Trophoblast cell (in vitro differentiated cells and primary cell): ENCODE measurements around the gene CYP4B1.
A peak's percentile ranks its signal among the peaks of the same experiment; 100 is the strongest.

Experiments used
- DNase-seq, 2 donors: peaks; one replicate each; pipeline ENCODE4 v3.0.0-alpha.2; 2016
- H2AFZ ChIP-seq: 2 replicates; pipeline ENCODE4 v1.6.1; 2013; ENCODE audit warnings: low read length, moderate library complexity, mild to moderate bottlenecking; ENCODE audit not compliant: insufficient read depth, poor library complexity
- H2AK5ac ChIP-seq: 2 replicates; pipeline ENCODE4 v1.6.1; 2013; ENCODE audit warnings: mild to moderate bottlenecking, low read length
- H2BK120ac ChIP-seq: 2 replicates; pipeline ENCODE4 v1.6.1; 2013; ENCODE audit warnings: low read length, mild to moderate bottlenecking, moderate library complexity; ENCODE audit not compliant: insufficient read depth, poor library complexity
- H2BK12ac ChIP-seq: 2 replicates; pipeline ENCODE4 v1.6.1; 2013; ENCODE audit warnings: mild to moderate bottlenecking, low read length, moderate library complexity
- H2BK5ac ChIP-seq: 2 replicates; pipeline ENCODE4 v1.6.1; 2013; ENCODE audit warnings: low read length, low read depth, moderate library complexity, mild to moderate bottlenecking; ENCODE audit not compliant: poor library complexity
- H3K14ac ChIP-seq: 2 replicates; pipeline ENCODE4 v1.6.1; 2013; ENCODE audit warnings: mild to moderate bottlenecking, low read length
- H3K18ac ChIP-seq: 2 replicates; pipeline ENCODE4 v1.6.1; 2013; ENCODE audit warnings: mild to moderate bottlenecking, low read length
- H3K23ac ChIP-seq: 2 replicates; pipeline ENCODE4 v1.6.1; 2013; ENCODE audit warnings: low read length
- H3K27ac ChIP-seq: 2 replicates; pipeline ENCODE4 v1.5.1; 2013; ENCODE audit warnings: low read depth, mild to moderate bottlenecking, inconsistent platforms, low read length, moderate library complexity
- H3K27me3 ChIP-seq: 2 replicates; pipeline ENCODE4 v1.6.1; 2013; ENCODE audit warnings: inconsistent platforms, mild to moderate bottlenecking, low read length, moderate library complexity; ENCODE audit not compliant: insufficient read depth
- H3K36me3 ChIP-seq, 2 experiments: 1 replicate in 1 of 2; 2 replicates in 1 of 2; pipeline ENCODE4 v1.6.1; 2013; ENCODE audit warnings: low read length in 2 of 2, mild to moderate bottlenecking in 2 of 2, moderate library complexity in 1 of 2; ENCODE audit not compliant: insufficient read depth in 2 of 2, control insufficient read depth in 1 of 2
- H3K4ac ChIP-seq: 2 replicates; pipeline ENCODE4 v1.6.1; 2013; ENCODE audit warnings: low read depth, mild to moderate bottlenecking, low read length, moderate library complexity
- H3K4me1 ChIP-seq, 2 experiments: 1 replicate in 1 of 2; 2 replicates in 1 of 2; pipeline ENCODE4 v1.6.1; 2013; ENCODE audit warnings: low read length in 2 of 2, mild to moderate bottlenecking in 2 of 2, moderate library complexity in 1 of 2; ENCODE audit not compliant: insufficient read depth in 2 of 2, control insufficient read depth in 1 of 2
- H3K4me2 ChIP-seq: 2 replicates; pipeline ENCODE4 v1.6.1; 2013; ENCODE audit warnings: inconsistent platforms, mild to moderate bottlenecking, low read length, moderate library complexity
- H3K4me3 ChIP-seq: 2 replicates; pipeline ENCODE4 v1.5.1; 2013; ENCODE audit warnings: mild to moderate bottlenecking, low read depth, low read length, inconsistent platforms
- H3K79me1 ChIP-seq: one replicate; pipeline ENCODE4 v1.6.1; 2013; ENCODE audit warnings: low read length
- H3K79me2 ChIP-seq: 2 replicates; pipeline ENCODE4 v1.6.1; 2013; ENCODE audit warnings: low read length, mild to moderate bottlenecking; ENCODE audit not compliant: control insufficient read depth, insufficient read depth, poor library complexity
- H3K9ac ChIP-seq: 2 replicates; pipeline ENCODE4 v1.6.1; 2013; ENCODE audit warnings: mild to moderate bottlenecking, low read length
- H3K9me3 ChIP-seq: 2 replicates; pipeline ENCODE4 v1.6.1; 2013; ENCODE audit warnings: low read depth, mild to moderate bottlenecking, control low read depth, inconsistent platforms, low read length; ENCODE audit not compliant: insufficient read depth
- H4K12ac ChIP-seq: 2 replicates; pipeline ENCODE4 v1.6.1; 2013; ENCODE audit warnings: low read depth, mild to moderate bottlenecking, low read length, moderate library complexity
- H4K8ac ChIP-seq: 2 replicates; pipeline ENCODE4 v1.6.1; 2013; ENCODE audit warnings: low read depth, mild to moderate bottlenecking, low read length, moderate library complexity
- H4K91ac ChIP-seq: one replicate; pipeline ENCODE4 v1.6.1; 2013; ENCODE audit warnings: low read depth, mild to moderate bottlenecking, low read length, moderate library complexity
- WGBS: extraction: QIAGEN DNeasy Blood & Tissue Kit; methylation state at CpG from one replicate; pipeline ENCODE4 v1.1.7; 2013; ENCODE audit warnings: missing lambda C conversion rate; ENCODE audit not compliant: insufficient read length, insufficient coverage; ENCODE audit errors: extremely low coverage; 5-methylcytosine and 5-hydroxymethylcytosine counted together

The CYP4B1 gene

GRCh38 chr1:46804926-46805325 lies 6.1 kb downstream of the CYP4B1 start:
- no peak overlapping the region for H4K91ac ChIP-seq
- no peak for DNase-seq
- no peaks in the 10 kb centered on the region for H3K27me3 ChIP-seq
- H3K18ac ChIP-seq = no peak overlapping the region
- no peak overlapping the region for H2BK12ac ChIP-seq
- no peak overlapping the region for H3K27ac ChIP-seq
- no peak overlapping the region for H4K12ac ChIP-seq
- no peak overlapping the region for H4K8ac ChIP-seq
- H3K79me2 ChIP-seq = no peaks in the 10 kb centered on the region
- no CpG with 5 or more reads among the region's 1 CpG for WGBS
- no peak overlapping the region for H3K4me3 ChIP-seq
- no peak overlapping the region for H3K23ac ChIP-seq
- H2AK5ac ChIP-seq = no peak overlapping the region
- H3K14ac ChIP-seq = no peak overlapping the region
- H3K9me3 ChIP-seq = no peaks in the 10 kb centered on the region
- no peak overlapping the region for H3K4me2 ChIP-seq
- H2AFZ ChIP-seq = peak overlapping the region; percentile 17
- H2BK120ac ChIP-seq = no peak overlapping the region
- no peak overlapping the region for H2BK5ac ChIP-seq
- H3K79me1 ChIP-seq = no peaks in the 10 kb centered on the region
- H3K9ac ChIP-seq = no peak overlapping the region
- no peak overlapping the region for H3K4ac ChIP-seq
- H3K4me1 ChIP-seq = peaks cover 9 to 12% of the 10 kb centered on the region in 2 experiments
- no peaks in the 10 kb centered on the region for H3K36me3 ChIP-seq

GRCh38 chr1:46805755-46806154 lies 6.9 kb downstream of the CYP4B1 start:
- no peak overlapping the region for H2BK120ac ChIP-seq
- no peak overlapping the region for H3K4me2 ChIP-seq
- no CpG with 5 or more reads among the region's 1 CpG for WGBS
- H3K4ac ChIP-seq = no peak overlapping the region
- no peak overlapping the region for H2BK5ac ChIP-seq
- no peaks in the 10 kb centered on the region for H3K79me1 ChIP-seq
- DNase-seq = no peak
- H3K36me3 ChIP-seq = no peaks in the 10 kb centered on the region
- peaks cover 9 to 12% of the 10 kb centered on the region in 2 experiments for H3K4me1 ChIP-seq
- H4K8ac ChIP-seq = no peak overlapping the region
- no peaks in the 10 kb centered on the region for H3K79me2 ChIP-seq
- no peak overlapping the region for H2BK12ac ChIP-seq
- no peaks in the 10 kb centered on the region for H3K27me3 ChIP-seq
- no peak overlapping the region for H4K91ac ChIP-seq
- no peak overlapping the region for H3K14ac ChIP-seq
- no peak overlapping the region for H2AFZ ChIP-seq
- no peak overlapping the region for H3K4me3 ChIP-seq
- no peak overlapping the region for H3K27ac ChIP-seq
- no peak overlapping the region for H2AK5ac ChIP-seq
- no peak overlapping the region for H4K12ac ChIP-seq
- no peak overlapping the region for H3K9ac ChIP-seq
- no peak overlapping the region for H3K18ac ChIP-seq
- H3K23ac ChIP-seq = no peak overlapping the region
- no peaks in the 10 kb centered on the region for H3K9me3 ChIP-seq

- Histone ChIP-seq H3K79me1 (no peaks in the 10 kb centered on the region), H3K4me1 (peaks cover 9 to 12% of the 10 kb centered on the region in 2 experiments), H3K18ac (no peak overlapping the region), H3K9ac (no peak overlapping the region), H4K12ac (no peak overlapping the region), H3K4me3 (no peak overlapping the region), H4K91ac (no peak overlapping the region), H3K27ac (peak overlapping the region; percentile 43), H2BK12ac (no peak overlapping the region), H2AK5ac (no peak overlapping the region), H3K9me3 (no peaks in the 10 kb centered on the region), H3K36me3 (no peaks in the 10 kb centered on the region), H2BK5ac (no peak overlapping the region), H3K23ac (no peak overlapping the region), H3K27me3 (no peaks in the 10 kb centered on the region), H2BK120ac (no peak overlapping the region), H3K4me2 (no peak overlapping the region), H4K8ac (no peak overlapping the region), H2AFZ (no peak overlapping the region), H3K79me2 (no peaks in the 10 kb centered on the region), H3K4ac (no peak overlapping the region), H3K14ac (no peak overlapping the region)
- WGBS = no CpG with 5 or more reads among the region's 13 CpGs
- DNase-seq = peak; percentile 3 to 28
Measured at GRCh38 chr1:46806196-46807020, 7.6 kb downstream of the CYP4B1 start.

GRCh38 chr1:46807046-46807972 lies 8.5 kb downstream of the CYP4B1 start:
- H2BK120ac ChIP-seq = peak overlapping the region; percentile 8
- no peaks in the 10 kb centered on the region for H3K79me1 ChIP-seq
- H2BK5ac ChIP-seq = no peak overlapping the region
- no peaks in the 10 kb centered on the region for H3K36me3 ChIP-seq
- no peak overlapping the region for H2AFZ ChIP-seq
- no peak for DNase-seq
- no peak overlapping the region for H3K14ac ChIP-seq
- no peak overlapping the region for H3K4me3 ChIP-seq
- no peaks in the 10 kb centered on the region for H3K79me2 ChIP-seq
- H3K9me3 ChIP-seq = no peaks in the 10 kb centered on the region
- H3K27me3 ChIP-seq = no peaks in the 10 kb centered on the region
- no peak overlapping the region for H2BK12ac ChIP-seq
- peaks cover 9 to 12% of the 10 kb centered on the region in 2 experiments for H3K4me1 ChIP-seq
- no peak overlapping the region for H3K9ac ChIP-seq
- no peak overlapping the region for H3K4me2 ChIP-seq
- no peak overlapping the region for H4K91ac ChIP-seq
- H2AK5ac ChIP-seq = no peak overlapping the region
- no peak overlapping the region for H4K8ac ChIP-seq
- no peak overlapping the region for H3K23ac ChIP-seq
- H3K18ac ChIP-seq = no peak overlapping the region
- H3K27ac ChIP-seq = no peak overlapping the region
- WGBS = no CpG with 5 or more reads among the region's 7 CpGs
- no peak overlapping the region for H3K4ac ChIP-seq
- H4K12ac ChIP-seq = no peak overlapping the region
